Measurements from ENCODE around the gene PHC2. TPM values are rescaled to one million over a fixed set of nuclear protein-coding genes. Genes with fewer than 3 reads are reported as not detected.
"Not testable (repeated sequence)": the region's sequence is repeated elsewhere in the genome, so short reads cannot be mapped to it uniquely, and the experiment has no call there.

Gene PHC2
- total and polyA plus RNA-seq, 8 donors = 21.8 to 62.1 (median 42.6) TPM

- no peak for FAIRE-seq
- TF ChIP-seq CTCF (IDR thresholded peaks at IDR 0.05) = peak; percentile 92 to 100 (median 98)
- Histone ChIP-seq H3K9me3 (no peaks in the 10 kb centered on the region), H3K27me3 (no peaks in the 10 kb centered on the region), H3K36me3 (peaks cover 0 to 8% (median 0%) of the 10 kb centered on the region in 3 donors), H3K4me3 (no peak overlapping the region), H3K4me1 (no peaks in the 10 kb centered on the region), H3K27ac (no peak overlapping the region)
- peak; percentile 73 to 99 (median 90) for DNase-seq
- whole genome bisulfite sequencing, 2 donors = 30 to 32% methylated on average over 12 of the region's 12 CpGs
- ATAC-seq = peak; percentile 92 to 97 (median 96)
- intact Hi-C loops (cut with DNase I) = loop anchor here in 2 of 3 donors (2.0 to 10.0 kb wide), 3 partner anchors 71 to 81 kb away; no protein-coding TSS in a partner anchor
These were observed 135.3 kb downstream of the PHC2 start for GRCh38 chr1:33295450-33296081.

- H3K27ac ChIP-seq = no peak overlapping the region
- FAIRE-seq (no peak), DNase-seq (peak in 2 of 6 donors; percentile 43 to 54), ATAC-seq (no peak)
- no peak for TF ChIP-seq CTCF (IDR thresholded peaks at IDR 0.05)
- no peaks in the 10 kb centered on the region for H3K9me3 ChIP-seq
- no peak overlapping the region for H3K4me3 ChIP-seq
- intact Hi-C loops (cut with DNase I) = loop anchor here in 2 of 3 donors (5.0 to 10.0 kb wide), 2 partner anchors 72 to 80 kb away; no protein-coding TSS in a partner anchor
- 68 to 80% methylated on average over 15 of the region's 15 CpGs for WGBS, 2 donors
- peaks cover 0 to 8% (median 0%) of the 10 kb centered on the region in 3 donors for H3K36me3 ChIP-seq
- no peaks in the 10 kb centered on the region for H3K27me3 ChIP-seq
- H3K4me1 ChIP-seq = no peaks in the 10 kb centered on the region
These were observed 135.9 kb downstream of the PHC2 start for GRCh38 chr1:33295023-33295422.

- no peaks in the 10 kb centered on the region for H3K4me1 ChIP-seq
- no peak for TF ChIP-seq CTCF (IDR thresholded peaks at IDR 0.05)
- H3K27me3 ChIP-seq = no peaks in the 10 kb centered on the region
- H3K9me3 ChIP-seq = no peaks in the 10 kb centered on the region
- H3K4me3 ChIP-seq = no peak overlapping the region
- FAIRE-seq (no peak), ATAC-seq (no peak), DNase-seq (peak in 1 of 6 donors; percentile 31)
- WGBS, 2 donors = 83 to 86% methylated on average over 13 of the region's 13 CpGs
- intact Hi-C loops (cut with DNase I) = loop anchor here in 2 of 3 donors (5.0 to 10.0 kb wide), 2 partner anchors 73 to 80 kb away; no protein-coding TSS in a partner anchor
- no peak overlapping the region for H3K27ac ChIP-seq
- peaks cover 0 to 8% (median 0%) of the 10 kb centered on the region in 3 donors for H3K36me3 ChIP-seq
These were observed 136.6 kb downstream of the PHC2 start for GRCh38 chr1:33294071-33295010.

GRCh38 chr1:33292726-33293340 is 138.1 kb downstream of the PHC2 start:
- no peak for TF ChIP-seq CTCF (IDR thresholded peaks at IDR 0.05)
- WGBS, 2 donors = 78 to 79% methylated on average over 13 of the region's 13 CpGs
- FAIRE-seq (no peak), ATAC-seq (no peak), DNase-seq (peak in 1 of 6 donors; percentile 32)
- Histone ChIP-seq H3K4me3 (no peak overlapping the region), H3K27ac (no peak overlapping the region), H3K27me3 (no peaks in the 10 kb centered on the region), H3K36me3 (peaks cover 0 to 8% (median 0%) of the 10 kb centered on the region in 3 donors), H3K9me3 (no peaks in the 10 kb centered on the region), H3K4me1 (no peaks in the 10 kb centered on the region)
- intact Hi-C loops (cut with DNase I) = loop anchor here in 1 of 3 donors (10.0 kb wide), 1 partner anchor 78 kb away; no protein-coding TSS in a partner anchor

DNA sequence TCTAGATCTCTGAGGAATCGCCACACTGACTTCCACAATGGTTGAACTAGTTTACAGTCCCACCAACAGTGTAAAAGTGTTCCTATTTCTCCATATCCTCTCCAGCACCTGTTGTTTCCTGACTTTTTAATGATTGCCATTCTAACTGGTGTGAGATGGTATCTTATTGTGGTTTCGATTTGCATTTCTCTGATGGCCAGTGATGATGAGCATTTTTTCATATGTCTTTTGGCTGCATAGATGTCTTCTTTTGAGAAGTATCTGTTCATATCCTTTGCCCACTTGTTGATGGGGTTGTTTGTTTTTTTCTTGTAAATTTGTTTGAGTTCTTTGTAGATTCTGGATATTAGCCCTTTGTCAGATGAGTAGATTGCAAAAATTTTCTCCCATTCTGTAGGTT is 140.3 kb downstream of the PHC2 start:
- H3K36me3 ChIP-seq, FAIRE-seq: not testable (repeated sequence)

More for the DNA sequence above, 140.3 kb downstream of the PHC2 start:
- not testable (repeated sequence) for H3K27ac ChIP-seq, H3K4me3 ChIP-seq, H3K4me1 ChIP-seq, H3K27me3 ChIP-seq, H3K9me3 ChIP-seq, DNase-seq, ATAC-seq
- intact Hi-C loops (cut with DNase I) = loop anchor here in 1 of 3 donors (10.0 kb wide), 1 partner anchor 76 kb away; no protein-coding TSS in a partner anchor
- 83 to 85% methylated on average over 1 of the region's 2 CpGs for WGBS, 2 donors
